AML-193 (cell line): Measurements from ENCODE around the gene KLHL3.

Experiments used
- DNase-seq, 2 experiments: peaks; one replicate each; lab custom pipeline; 2025; lab: John Stamatoyannopoulos, UW

The KLHL3 gene

GRCh38 chr5:137611011-137611580 lies 124.8 kb downstream of the KLHL3 start:
- no peak for DNase-seq

- DNase-seq, result no peak
These were observed 125.3 kb downstream of the KLHL3 start for GRCh38 chr5:137610598-137610997.

- DNase-seq, result no peak
These were observed 126.8 kb downstream of the KLHL3 start for GRCh38 chr5:137609127-137609526.

DNA sequence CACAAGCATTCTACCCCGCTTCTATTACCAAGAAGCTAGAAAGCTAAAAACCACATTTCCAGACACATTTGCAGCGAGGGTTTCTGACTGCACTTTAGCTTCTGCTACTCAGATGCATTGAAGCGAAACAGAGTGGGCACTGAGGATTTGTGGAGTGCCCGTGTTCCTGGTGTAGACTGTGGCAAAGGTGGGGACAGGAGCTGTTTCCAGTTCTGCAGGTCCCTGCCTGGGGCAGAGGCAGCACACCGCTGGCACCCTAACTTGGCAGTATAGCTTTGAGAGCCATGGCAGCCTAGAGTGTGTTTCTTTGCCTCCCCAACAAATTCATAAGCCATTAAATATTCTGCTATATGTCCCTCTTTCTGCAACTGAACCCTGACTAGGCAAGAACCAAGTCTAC lies 128.1 kb downstream of the KLHL3 start:
- no peak for DNase-seq

DNA sequence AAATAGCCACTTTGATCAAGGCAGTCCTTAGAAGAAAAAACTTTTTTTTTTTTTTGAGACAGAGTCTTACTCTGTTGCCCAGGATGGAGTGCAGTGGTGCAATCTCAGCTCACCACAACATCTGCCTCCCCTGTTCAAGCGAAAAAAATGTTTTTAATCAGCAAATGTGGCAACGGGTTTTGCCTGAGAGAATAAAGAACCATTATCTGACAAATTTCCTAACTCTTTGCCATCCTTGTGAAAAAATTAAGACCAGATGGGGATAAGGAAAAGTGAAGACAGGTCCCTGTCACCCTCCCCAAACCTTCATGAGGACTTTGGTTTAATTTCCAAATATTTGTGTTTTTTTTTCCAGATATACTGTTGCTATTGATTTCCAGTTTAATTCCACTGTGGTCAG lies 129.5 kb downstream of the KLHL3 start:
- no peak for DNase-seq

- no peak for DNase-seq
These were observed 130.5 kb downstream of the KLHL3 start for GRCh38 chr5:137605411-137605810.

GRCh38 chr5:137604348-137605095 lies 131.4 kb downstream of the KLHL3 start:
- no peak for DNase-seq

DNA sequence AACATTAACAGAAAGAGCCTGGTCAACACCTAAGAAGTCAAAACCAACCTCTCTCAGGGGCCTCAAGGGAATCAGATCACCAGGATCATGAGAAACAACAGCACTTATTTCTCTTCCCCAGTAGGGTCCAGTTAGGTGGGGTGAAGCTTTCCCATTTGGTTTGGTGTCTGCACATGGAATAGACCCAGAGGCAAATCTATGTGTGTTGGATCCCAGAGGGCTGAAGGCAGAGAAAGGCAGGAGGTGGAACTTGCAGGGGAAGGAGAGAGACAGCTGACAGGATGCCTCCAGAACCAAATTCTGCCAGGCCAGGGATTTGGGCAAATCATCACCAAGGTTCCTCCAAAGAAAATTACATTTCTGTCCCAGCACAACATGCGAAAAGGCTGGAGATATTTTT lies 132.0 kb downstream of the KLHL3 start:
- DNase-seq, result no peak

DNA sequence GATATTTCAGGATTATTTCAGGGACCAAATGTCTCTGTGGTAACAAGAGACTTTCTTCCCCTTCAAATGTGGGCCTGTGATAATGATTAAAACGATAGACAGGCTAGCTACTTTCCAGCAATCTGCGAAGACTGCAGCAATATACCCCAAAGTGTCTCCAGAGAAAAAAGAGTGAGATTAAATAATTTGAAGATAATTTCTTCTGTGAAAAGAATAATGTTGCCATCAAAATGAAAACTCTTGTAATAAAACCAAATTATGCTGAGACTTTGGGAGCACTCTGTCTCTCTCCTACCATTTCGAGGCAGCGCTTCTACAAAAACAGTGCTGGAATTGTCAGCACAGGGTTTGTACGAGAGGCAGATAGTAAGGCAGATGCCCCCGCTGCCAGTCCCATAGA lies 132.5 kb downstream of the KLHL3 start:
- DNase-seq, result no peak

DNA sequence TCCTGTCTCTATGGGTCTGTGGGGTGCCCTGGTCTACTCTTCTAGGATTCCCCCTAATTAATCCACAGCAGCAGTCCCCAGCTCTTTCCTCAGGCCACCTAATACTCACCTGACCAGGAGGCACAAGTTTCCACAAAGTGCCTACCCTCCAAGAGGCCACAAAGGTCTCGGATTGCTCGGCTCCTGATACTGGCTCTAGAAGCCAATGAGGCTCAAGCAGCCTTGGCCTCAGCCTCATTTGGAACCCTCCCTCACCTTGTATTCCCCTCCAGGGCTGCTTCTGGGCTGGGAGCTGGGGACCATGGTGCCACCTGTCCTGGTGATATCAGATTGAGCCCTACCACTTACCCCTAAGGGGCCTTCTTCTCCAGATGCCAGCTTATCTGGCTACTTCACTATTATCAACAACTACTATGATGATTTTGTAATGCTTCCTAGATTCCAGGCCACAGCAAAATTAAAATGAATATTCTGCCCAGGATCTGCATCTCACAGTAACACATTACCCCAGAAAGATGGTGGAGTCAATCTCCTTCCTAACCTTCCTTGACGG lies 133.1 kb downstream of the KLHL3 start:
- no peak for DNase-seq

GRCh38 chr5:137600721-137601360 lies 135.0 kb downstream of the KLHL3 start:
- DNase-seq, result no peak

GRCh38 chr5:137599457-137599856 lies 136.4 kb downstream of the KLHL3 start:
- no peak for DNase-seq

DNA sequence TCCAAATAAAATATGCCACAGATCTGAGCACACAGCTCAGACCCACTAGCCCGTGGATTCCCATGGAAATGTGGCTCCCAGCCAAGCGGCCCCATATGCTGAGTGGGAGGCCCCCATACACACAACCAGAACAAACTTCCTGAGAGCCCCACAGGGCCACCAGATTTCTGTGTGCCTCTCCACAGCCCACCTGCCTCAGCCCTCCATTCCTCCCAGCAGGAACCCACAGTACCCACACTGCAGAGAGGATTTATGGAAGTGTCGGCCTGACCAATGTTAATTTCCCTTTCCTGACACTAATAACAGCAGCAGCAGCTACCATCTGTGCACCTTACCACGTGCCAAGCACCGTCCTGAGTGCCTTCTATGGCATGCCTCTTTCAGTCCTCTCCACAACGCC lies 137.5 kb downstream of the KLHL3 start:
- no peak for DNase-seq

GRCh38 chr5:137596941-137597340 lies 138.9 kb downstream of the KLHL3 start:
- DNase-seq, result no peak

DNA sequence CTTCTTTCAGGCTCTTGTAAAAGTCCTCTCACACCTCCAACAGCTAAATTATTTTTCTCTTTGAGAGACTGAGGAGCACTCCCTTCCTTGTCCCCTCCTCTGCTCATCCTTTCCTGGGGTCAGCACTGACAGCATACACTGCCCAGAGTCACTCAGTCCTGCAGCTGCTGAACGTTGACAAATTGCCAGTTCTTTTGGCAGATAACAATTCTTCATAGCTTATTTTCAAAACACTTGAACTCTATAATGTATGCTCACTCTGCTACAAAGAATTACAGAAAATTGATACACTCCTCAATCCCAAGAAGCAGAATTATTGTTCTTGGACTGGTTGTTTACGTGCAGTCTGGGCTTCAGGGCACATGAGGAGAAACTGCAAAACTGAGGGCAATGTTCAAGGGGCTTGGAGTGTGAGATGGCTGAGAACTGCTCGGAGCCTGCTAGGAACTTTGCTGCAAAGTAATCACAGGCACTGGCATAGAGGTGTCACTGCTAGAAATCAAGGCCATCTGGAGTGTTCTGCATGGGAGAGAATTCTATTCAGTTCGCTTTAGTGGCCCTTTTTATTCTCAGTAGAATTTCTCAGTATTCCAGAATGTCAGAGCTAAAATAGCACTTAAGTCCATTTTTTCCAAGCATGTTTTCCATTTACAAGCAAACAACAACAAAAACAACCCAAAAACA lies 140.4 kb downstream of the KLHL3 start:
- DNase-seq, result no peak

DNA sequence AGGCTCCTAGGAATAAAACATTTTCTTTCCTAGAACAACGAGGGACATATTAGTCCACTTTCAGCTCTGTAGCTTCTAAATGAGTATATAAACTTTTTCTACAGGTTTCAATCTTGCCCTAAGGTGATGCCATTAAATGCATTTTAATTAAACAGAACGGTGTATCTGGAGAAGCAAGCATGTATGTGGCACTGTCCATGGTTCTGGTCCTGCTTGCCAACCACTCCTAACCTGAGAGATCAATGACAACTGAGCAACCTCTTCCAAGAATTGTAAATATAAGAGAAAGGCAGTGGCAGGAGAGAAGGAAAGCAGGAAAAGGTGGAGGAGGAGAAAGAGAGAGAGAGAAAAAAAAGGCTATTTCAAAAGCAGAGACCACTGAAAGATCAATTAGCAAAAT lies 141.2 kb downstream of the KLHL3 start:
- no peak for DNase-seq

GRCh38 chr5:137592317-137592716 lies 143.6 kb downstream of the KLHL3 start:
- DNase-seq, result no peak

GRCh38 chr5:137589185-137589584 lies 146.7 kb downstream of the KLHL3 start:
- no peak for DNase-seq

DNA sequence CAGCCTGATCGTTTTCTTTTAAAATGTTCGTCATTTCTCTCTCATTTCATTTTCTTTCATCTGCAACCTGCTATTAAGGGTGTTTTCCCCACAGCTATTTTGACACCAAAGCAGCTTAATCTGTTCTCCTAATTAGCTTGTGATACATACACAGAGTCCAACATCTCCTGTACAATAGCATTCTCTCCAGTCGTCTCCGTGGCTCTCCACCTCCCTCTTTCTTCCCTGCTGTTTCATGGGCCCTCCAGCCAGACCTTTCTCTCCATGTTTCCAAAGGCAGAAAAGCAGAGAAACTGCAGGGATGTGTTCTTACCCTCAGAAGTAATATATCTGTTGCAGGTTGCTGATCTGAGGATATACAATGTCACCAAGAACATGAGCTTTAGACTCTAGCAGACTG lies 148.0 kb downstream of the KLHL3 start:
- DNase-seq, result no peak

GRCh38 chr5:137584262-137584661 lies 151.6 kb downstream of the KLHL3 start:
- no peak for DNase-seq

GRCh38 chr5:137583129-137583528 lies 152.8 kb downstream of the KLHL3 start:
- DNase-seq, result no peak

DNA sequence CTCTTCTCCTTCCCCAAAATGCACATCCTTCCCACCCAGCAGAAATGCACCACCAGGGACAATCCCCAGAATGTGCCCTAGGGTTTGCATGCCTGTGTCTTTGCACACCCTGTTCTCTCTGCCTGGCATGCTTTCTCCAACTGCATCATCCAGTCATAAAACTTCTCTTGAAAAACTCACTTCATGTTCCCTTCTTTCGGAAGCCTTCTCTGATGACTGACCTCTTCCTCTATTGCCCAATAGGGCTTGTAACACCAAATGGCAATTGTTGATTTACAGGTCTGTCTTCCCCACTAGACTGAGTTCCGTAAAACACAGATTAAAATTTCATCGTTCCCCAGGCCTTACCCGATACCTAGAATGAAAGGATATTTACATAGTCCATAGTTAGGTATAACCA lies 153.7 kb downstream of the KLHL3 start:
- DNase-seq, result peak; percentile 83

DNA sequence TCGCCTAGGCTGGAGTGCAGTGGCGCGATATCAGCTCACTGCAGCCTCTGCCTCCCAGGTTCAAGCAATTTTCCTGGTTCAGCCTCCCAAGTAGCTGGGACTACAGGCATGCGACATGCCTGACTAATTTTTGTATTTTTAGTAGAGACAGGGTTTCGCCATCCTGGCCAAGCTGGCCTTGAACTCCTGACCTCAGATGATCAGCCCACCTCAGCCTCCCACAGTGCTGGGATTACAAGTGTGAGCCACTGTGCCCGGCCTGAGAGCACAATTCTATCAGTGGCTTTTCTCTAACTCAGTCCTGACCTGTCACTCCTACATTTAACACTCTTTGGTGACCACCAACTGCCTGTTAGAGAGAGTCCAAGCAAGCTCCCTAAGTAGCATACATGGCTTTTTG lies 154.1 kb downstream of the KLHL3 start:
- DNase-seq, result no peak
